ENCODE data around the gene P2RX7.

Gene P2RX7

DNA sequence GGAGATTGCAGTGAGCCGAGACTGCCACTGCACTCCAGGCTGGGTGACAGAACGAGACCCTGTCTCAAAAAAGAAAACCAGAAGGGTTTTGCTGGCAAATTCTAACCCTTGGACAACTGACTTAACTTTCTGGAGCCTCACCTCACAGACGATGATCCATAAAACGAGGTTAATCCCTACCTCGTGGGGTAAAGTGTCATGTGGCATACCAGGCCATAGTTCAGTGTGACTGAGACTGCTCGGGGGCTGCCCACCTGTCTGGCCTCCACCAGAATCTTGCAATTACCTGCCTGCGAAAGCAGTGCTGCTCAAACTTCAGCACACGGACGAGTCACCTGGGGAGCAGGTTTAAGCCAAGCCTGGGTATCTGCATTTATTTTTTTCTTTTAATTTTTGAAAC, 104.1 kb downstream of the P2RX7 start:
- DNase-seq, result no peak

DNA sequence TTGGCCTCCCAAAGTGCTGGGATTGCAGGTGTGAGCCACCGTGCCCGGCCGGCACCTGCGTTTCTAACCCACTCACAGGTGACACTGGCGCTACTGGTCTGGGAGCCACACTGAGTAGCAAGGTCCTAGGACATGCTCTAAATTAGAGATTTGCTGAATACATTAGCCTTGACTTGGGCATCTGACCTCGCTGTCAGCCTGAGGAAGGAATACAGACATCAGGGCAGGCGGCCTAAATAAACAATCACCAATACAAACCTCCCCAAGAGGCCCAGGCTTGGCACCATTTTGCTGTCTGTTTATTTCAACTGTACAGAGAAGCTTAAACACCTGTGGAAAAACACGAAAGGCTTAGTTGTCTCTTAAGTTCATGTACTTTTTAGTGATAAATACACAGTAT, 104.7 kb downstream of the P2RX7 start:
- no peak for DNase-seq
